Stomach (tissue), 4 donors: ENCODE data around the gene AGAP1.

Experiments
- CTCF ChIP-seq, 7 experiments: fragments of 450-650 bp in 4 of 7; fragments of 200-600 bp in 3 of 7; sonication (generic) in 3 of 7; IDR thresholded peaks; one replicate each; pipeline ENCODE4 v1.5.1; 2016 to 2019; ENCODE audit warnings: antibody characterized with exemption in 7 of 7, control low read depth in 2 of 7, mild to moderate bottlenecking in 1 of 7
- EP300 ChIP-seq: sonication (generic); formaldehyde crosslinking; IDR thresholded peaks from one replicate; pipeline ENCODE4 v1.6.1; 2017; ENCODE audit warnings: antibody characterized with exemption
- POLR2A ChIP-seq, 4 donors: fragments of 450-650 bp; IDR thresholded peaks; one replicate each; pipeline ENCODE4 v1.6.1; 2016; ENCODE audit warnings: antibody characterized with exemption in 4 of 4, control low read depth in 2 of 4, mild to moderate bottlenecking in 1 of 4, moderate library complexity in 1 of 4
- POLR2AphosphoS5 ChIP-seq, 3 donors: sonication (generic); formaldehyde crosslinking; IDR thresholded peaks; one replicate each; pipeline ENCODE4 v1.6.1; 2016; ENCODE audit warnings: antibody characterized with exemption in 3 of 3

- TF ChIP-seq CTCF (IDR thresholded peaks at IDR 0.05), result no peak
- no peak for TF ChIP-seq POLR2A (IDR thresholded peaks at IDR 0.05)
- TF ChIP-seq POLR2AphosphoS5 (IDR thresholded peaks at IDR 0.05), result no peak
- TF ChIP-seq EP300, result no peak
These were observed 13.3 kb downstream of the AGAP1 start for GRCh38 chr2:235506997-235507615.
